NB4 (cell line): ENCODE data around the gene TXNDC15.
"Not testable (repeated sequence)": the region's sequence is repeated elsewhere in the genome, so short reads cannot be mapped to it uniquely, and the experiment has no call there.

Source experiments
- DNase-seq: peaks from one replicate; pipeline ENCODE4 v3.0.0; 2010; ENCODE audit warnings: low read depth
- H3K4me3 ChIP-seq: one replicate; pipeline ENCODE4 v1.5.1; 2011; ENCODE audit warnings: mild to moderate bottlenecking, low read depth, low read length, moderate library complexity
- MYC ChIP-seq: IDR thresholded peaks from 2 replicates; pipeline ENCODE4 v1.6.1; 2011; ENCODE audit warnings: low read depth, low read length
- POLR2A ChIP-seq: IDR thresholded peaks from 2 replicates; pipeline ENCODE4 v1.6.1; 2011; ENCODE audit warnings: mild to moderate bottlenecking; ENCODE audit not compliant: insufficient read length; ENCODE audit errors: extremely low read depth
- TF ChIP-seq, protein P1 (sequence below): IDR thresholded peaks from 2 replicates; pipeline ENCODE4 v1.6.1; 2011; ENCODE audit warnings: low read depth, low read length
- TF ChIP-seq, protein P2 (sequence below): IDR thresholded peaks from one replicate; pipeline ENCODE4 v1.5.1; 2012; ENCODE audit warnings: low read depth, low read length

The TXNDC15 gene

DNA sequence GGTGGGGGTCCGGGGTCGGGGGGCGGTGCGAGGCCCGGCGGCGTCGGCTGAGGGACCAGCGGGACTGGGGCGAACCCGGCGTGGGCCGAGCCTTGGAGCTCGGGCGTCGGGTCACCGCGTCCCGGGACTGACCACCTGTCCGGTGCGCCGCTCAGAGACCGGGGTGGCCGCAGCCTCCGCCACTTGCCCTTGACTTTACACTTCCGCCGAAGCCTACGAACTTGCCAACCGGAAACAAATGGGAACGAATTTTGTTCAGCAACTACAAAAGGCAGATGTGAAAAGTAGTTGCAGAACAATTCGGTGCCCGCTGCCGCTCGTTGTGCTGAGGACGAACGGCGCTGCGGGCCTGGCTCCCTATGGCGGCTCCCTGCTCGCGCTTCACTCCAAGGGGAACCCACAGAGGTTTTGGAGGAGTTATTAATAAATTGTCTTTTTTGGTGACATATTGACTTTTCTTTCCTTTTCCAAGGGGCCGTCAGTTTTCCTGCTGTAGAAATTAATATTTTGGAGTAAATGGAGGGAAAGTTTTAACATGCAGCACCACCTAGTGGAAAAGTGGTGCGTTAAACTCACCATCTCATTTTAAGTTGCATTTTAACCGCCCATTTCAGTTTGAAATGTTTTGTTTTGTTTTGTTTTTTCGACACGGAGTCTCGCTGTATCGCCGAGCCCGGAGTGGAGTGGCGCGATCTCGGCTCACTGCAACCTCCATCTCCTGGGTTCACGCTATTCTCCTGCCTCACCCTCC, 31.2 kb downstream of the TXNDC15 start:
- TF ChIP-seq, protein P1, sequence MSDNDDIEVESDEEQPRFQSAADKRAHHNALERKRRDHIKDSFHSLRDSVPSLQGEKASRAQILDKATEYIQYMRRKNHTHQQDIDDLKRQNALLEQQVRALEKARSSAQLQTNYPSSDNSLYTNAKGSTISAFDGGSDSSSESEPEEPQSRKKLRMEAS = peak; percentile 41; the same call in 1 of the 2 replicates
- no peak for TF ChIP-seq POLR2A
- TF ChIP-seq, protein P2, sequence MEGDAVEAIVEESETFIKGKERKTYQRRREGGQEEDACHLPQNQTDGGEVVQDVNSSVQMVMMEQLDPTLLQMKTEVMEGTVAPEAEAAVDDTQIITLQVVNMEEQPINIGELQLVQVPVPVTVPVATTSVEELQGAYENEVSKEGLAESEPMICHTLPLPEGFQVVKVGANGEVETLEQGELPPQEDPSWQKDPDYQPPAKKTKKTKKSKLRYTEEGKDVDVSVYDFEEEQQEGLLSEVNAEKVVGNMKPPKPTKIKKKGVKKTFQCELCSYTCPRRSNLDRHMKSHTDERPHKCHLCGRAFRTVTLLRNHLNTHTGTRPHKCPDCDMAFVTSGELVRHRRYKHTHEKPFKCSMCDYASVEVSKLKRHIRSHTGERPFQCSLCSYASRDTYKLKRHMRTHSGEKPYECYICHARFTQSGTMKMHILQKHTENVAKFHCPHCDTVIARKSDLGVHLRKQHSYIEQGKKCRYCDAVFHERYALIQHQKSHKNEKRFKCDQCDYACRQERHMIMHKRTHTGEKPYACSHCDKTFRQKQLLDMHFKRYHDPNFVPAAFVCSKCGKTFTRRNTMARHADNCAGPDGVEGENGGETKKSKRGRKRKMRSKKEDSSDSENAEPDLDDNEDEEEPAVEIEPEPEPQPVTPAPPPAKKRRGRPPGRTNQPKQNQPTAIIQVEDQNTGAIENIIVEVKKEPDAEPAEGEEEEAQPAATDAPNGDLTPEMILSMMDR = peak; percentile 42
- TF ChIP-seq MYC = no peak; the same call in none of the 2 replicates
- DNase-seq = peak; percentile 80
- H3K4me3 ChIP-seq = peak overlapping the region; percentile 95

DNA sequence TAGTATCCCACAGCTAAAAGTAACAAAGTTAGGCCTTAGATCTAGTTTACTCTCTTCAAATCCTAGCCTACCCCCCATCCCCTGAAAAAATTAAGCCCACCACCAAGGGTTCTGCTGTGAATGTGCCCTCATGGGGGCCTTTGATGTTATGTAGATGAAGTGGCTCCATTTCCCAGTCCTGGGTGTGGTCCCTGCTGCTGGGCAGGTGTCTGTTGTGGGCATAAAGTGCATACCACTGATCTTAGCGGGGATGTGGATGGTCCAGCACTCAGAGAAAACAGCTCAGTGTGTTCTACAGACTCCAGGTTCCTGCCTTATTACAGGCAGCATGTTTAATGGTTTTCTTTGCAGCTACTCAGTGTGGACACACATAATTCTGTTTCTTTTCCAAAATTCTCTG, 32.6 kb downstream of the TXNDC15 start:
- no peak overlapping the region for H3K4me3 ChIP-seq
- TF ChIP-seq, protein P2 = no peak
- TF ChIP-seq POLR2A (no peak), MYC (no peak)
- TF ChIP-seq, protein P1 = no peak
- DNase-seq = no peak

DNA sequence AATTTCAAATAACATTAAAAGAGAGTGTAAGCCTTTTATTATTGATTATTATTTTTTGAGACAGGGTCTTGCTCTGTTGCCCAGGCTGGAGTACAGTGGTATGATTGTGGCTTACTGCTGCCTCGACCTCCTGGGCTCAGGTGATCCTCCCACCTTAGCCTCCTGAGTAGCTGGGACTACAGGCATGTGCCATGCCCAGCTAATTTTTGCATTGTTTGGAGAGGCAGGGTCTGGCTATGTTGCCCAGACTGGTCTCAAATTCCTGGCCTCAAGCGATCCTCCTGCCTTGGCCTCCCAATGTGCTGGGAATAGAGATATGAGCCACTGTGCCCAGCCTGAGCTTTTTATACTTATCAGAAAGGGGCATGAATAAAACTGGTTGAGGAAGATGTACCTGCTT, 36.6 kb downstream of the TXNDC15 start:
- not testable (repeated sequence) for DNase-seq, H3K4me3 ChIP-seq

- TF ChIP-seq, protein P1 = no peak
- TF ChIP-seq, protein P2 = no peak
- TF ChIP-seq POLR2A (no peak), MYC (no peak)
- no peak overlapping the region for H3K4me3 ChIP-seq
- no peak for DNase-seq
Measured at GRCh38 chr5:134911285-134912206, 37.4 kb downstream of the TXNDC15 start.

- no peak for DNase-seq
- H3K4me3 ChIP-seq = no peak overlapping the region
- TF ChIP-seq, protein P1 = no peak
- TF ChIP-seq, protein P2 = no peak
- no peak for TF ChIP-seq MYC
- TF ChIP-seq POLR2A = no peak
Measured at GRCh38 chr5:134913254-134913653, 39.1 kb downstream of the TXNDC15 start.

- DNase-seq = no peak
- TF ChIP-seq MYC (no peak), POLR2A (no peak)
- TF ChIP-seq, protein P1 = no peak
- TF ChIP-seq, protein P2 = no peak
- H3K4me3 ChIP-seq = no peak overlapping the region
Measured at GRCh38 chr5:134913795-134914194, 39.6 kb downstream of the TXNDC15 start.
